NOMO-1 (cell line): ENCODE data around the gene SERPINA4.
"Not testable (repeated sequence)": the region's sequence is repeated elsewhere in the genome, so short reads cannot be mapped to it uniquely, and the experiment has no call there.

ENCODE experiments used
- DNase-seq, 2 experiments: peaks; one replicate each; lab custom pipeline; 2025; ENCODE audit not compliant: unreplicated experiment in 2 of 2; lab: John Stamatoyannopoulos, UW

SERPINA4 gene

DNA sequence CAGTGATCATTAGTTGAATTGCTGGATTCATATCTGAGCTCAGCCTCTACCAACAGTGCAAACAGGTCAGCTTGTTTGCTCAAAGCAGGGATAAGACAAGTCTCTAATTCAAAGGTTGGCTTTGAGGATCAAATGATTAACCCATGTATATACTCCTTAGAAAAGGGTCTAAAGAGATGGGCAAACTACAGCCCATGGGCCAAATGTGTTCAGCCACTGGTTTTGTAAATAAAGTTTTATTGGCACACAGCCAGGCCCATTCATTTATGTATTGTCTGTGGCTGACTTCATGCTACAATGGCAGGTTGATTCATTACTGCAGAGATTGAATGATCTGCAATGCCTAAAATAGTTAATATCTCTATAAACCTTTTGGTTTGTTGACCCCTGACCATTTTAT lies 3.1 kb downstream of the SERPINA4 start:
- no peak for DNase-seq

DNA sequence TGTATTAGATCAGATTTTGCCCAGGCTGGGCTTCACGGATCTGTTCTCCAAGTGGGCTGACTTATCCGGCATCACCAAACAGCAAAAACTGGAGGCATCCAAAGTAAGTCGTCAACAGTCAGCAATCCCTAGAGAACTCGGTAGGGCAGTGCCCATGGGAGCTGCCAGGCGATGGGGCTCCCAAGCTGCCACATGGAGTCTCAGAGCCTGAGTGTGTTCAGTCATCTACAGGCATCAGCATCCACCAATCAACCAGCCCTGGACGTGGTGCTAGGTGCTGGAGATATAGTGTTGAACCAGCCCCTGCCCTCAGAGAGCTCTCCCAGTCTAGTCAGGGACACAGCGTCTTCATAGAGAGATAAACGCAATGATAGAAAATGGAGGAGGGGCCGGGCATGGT lies 6.9 kb downstream of the SERPINA4 start:
- no peak for DNase-seq

DNA sequence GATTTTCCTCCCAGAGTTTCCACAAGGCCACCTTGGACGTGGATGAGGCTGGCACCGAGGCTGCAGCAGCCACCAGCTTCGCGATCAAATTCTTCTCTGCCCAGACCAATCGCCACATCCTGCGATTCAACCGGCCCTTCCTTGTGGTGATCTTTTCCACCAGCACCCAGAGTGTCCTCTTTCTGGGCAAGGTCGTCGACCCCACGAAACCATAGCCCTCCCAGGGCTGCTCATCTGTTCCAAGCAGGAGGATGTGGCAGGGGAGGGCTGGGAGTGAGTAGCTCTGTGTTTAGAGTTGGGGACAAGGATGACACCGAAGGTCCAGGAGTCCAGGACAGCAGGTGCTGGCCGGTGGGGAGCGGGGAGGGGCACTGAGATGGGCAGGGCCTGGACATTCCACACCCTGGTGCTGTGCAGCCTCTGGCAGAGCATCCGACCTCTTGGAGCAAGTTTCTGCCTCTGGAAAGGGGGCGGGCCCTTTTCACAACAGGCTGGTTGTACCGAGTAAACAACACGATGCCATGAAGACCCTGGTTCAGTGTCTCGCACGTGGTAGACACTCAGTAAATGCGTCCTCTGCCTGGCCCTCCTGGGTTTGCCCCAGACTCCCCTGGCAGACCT lies 8.2 kb downstream of the SERPINA4 start:
- DNase-seq: no peak

DNA sequence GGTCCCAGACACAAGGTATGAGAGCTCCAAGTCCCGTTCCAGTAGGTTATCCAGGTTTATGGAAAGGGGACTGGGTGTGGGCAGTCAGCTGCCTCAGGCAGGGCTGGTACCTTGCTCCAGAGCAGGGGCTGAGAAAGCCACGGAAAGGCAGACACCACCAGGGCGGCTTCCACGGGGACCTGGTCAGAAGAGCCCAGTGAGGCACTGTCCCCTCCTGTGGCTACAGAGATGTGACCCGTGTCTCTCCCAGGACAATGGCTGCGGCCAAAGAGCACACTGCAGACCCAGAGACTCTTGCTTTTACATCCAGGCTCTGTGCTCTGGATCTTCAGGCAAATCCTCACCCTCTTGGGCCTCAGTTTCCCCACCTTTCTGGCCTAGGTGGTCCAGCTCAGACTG lies 8.8 kb downstream of the SERPINA4 start:
- DNase-seq: no peak

DNA sequence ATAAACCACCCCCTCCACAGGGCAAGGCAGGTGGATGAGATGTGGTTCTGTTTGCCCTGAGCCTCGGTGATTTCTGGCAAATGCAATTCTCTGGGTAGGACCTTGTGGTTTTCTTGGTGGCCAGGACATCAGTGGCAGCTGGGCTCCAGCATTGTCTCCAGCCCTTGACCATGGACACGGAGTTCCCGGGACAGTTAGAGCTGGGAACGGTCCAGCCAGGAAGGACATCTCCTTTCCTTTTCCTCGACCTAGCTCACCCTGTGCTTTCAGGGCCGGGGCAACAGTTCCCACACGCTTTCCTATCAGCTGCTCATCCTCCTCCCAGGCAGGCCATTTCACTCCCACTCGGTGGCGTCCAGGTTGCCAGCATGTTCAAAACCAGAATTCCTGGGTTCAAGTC lies 9.2 kb downstream of the SERPINA4 start:
- DNase-seq: no peak

DNA sequence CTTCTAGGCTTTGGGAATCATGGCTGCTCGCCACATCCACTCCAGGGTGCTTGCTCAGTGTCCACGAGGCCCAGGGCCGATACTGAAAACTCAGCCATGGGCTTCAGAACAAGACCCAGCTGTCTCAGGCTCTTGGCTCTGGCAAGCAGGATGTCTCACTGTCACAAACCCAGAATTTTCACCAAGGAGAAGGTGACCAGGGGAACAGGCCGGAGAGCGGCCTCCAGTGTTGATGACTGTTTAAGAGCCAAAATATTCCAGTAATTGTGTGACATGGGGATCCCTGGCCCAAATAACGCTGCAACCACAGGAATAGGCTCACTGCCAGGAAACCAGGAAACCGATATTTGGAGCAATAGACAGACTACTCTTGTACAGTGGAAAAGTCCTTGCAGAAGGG lies 10.2 kb downstream of the SERPINA4 start:
- no peak for DNase-seq

DNA sequence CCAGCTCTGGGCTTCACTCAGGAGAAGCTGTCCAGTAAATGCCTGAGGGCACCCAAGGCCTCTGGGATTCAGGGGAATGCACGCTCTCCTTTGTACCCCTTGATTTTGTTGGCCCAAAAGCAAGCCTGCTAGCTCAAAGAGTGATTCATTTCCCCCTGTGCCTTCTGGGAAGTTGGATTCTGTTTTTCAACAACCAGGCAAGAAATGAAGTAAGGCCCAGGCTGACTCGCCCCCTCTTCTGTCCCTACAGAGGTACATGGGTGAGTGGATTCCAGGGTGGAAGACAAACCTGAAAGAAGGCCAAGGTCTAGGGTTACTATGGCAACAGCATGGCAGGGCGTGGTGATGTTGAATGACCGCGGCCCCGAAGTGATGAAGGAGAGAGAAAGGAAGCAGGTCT lies 10.7 kb downstream of the SERPINA4 start:
- DNase-seq: no peak

DNA sequence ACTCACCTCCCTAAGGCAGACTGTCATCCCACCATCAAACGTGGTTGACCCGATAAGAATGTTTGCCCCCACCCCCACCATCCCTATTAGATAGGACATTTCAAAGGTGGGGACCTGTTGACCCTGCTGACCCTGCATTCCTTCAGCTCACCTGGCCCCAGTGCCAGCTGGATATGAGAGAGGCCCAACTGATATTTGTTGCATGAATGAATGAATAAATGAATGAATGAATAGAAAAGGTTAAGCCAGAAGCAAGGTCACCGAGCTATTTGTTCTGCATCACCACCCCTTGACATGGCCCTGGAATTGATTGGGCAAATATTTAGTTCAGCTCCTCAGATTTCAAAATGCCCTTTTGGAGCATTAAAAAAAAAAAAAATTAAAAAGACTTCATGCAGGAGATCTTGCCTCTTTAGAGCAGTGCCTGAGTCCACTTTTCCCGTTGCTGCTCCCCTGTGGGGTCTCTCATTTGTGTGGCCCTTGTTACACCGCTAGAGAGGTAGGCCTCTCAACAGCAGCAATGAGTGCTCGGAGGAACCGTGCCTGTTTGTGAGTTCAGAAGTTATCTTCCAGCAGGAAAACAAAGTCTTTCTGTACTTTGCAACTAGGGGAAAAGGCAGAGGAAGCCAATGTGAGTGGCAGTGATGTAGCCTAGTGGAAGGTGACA lies 11.5 kb downstream of the SERPINA4 start:
- no peak for DNase-seq

DNA sequence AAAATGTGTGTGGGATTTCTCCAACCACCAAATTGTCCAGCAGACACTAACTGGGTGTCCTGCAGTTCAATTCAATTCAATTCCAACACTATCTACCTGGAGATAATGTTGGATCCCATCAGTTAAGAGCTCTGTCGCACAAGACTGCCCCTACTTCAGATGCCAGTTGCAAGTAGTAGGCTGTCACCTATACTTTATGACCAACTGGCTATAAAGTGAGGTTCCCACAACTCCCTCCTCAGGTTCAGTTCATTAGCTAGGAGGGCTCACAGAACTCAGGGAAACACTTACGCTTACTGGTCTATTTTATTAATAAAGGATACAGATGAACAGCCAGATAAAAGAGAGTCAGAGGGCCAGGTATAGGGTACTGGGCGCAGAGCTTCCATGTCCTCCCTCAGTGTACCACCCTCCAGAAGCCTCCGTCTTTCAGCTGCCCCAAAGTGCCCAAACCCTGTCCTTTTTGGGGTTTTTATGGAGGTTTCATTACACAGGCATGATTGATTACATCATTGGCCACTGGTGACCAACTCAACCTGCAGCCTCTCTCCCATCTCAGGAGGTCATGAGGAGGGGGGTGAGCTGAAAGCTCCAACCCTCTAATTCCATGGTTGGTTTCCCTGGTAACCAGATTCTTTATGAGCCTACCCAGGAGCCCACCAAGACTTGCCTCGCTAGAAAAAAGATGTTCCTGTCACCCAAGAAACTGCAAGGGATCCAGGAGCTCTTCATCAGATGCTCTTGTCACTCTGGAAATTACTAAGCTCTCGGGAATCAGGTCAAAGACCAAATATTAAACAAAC lies 12.4 kb downstream of the SERPINA4 start:
- DNase-seq: no peak

DNA sequence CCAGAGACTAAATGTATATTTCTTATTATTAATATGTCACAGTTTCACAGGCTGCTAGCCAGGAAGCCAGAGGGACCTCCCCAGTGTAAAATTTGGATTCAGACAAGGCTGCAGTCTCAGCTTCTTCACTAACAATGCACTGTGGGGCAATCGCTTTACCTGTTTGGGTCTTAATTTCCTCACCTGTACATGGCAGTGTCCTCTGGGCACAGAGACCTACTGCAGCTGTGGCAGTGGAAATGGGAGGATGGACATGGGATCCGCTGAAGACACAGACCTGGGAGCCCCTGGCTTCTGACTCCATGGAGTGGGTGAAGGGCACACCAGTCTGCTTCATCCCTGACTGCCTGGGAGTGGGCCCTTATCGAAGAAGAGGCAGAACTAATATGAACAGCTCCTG lies 13.1 kb downstream of the SERPINA4 start:
- no peak for DNase-seq

DNA sequence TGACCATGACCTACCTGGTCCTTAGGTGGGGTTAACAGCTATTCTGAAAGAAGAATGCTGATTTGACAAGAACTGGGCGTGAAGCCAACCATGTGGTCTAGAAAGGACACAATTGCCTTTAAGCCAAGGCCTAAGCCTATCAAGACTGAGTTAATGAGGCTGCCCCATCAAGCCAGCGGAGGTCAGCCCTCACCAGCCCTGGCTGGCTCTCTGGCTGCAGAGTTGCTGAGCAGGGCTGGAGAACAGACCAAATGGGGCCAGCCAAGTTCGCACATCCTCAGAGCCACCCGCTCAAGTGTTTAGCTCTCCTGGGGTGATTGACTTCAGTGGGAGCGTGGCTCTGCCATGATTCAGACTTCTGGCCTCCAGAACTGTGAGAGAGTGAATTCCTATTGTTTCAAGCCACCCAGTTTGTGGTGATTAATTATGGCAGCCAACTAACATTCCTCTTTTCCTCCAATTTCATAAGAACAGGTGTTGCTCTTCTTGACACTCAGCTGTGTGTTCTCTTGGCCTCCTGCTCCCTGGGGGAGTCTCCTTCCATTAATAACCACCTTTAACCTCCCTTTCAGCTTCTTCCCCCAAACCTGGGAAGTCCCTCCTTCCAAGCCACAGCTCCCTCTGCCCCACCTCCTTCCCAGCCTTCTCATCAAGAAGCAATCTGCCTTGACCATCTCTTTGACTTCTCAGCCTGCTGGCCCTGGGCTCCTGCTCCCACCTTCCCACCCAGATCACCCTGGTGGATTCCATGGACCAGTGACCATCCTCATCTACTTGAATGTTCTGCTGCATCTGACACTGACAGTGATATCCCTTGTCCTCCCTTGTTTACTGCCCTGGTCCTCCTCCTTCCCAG lies 14.7 kb downstream of the SERPINA4 start:
- no peak for DNase-seq

DNA sequence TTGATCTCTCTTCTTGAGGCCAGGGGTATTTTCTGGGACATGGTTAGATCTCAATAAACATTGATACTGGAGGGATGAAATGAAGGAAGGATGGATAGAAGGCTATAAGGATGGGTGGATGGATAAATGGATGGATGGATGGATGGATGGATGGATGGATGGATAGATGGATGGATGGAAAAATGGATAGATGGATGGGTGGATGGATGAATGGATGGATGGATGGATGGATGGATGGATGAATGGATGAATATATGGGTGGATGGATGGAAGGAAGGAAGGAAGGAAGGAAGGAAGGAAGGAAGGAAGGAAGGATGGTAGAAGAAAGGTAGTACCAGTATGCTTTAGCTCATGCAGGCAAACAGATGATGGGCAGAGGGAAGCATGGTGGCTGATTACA lies 16.2 kb downstream of the SERPINA4 start:
- DNase-seq: not testable (repeated sequence)

DNA sequence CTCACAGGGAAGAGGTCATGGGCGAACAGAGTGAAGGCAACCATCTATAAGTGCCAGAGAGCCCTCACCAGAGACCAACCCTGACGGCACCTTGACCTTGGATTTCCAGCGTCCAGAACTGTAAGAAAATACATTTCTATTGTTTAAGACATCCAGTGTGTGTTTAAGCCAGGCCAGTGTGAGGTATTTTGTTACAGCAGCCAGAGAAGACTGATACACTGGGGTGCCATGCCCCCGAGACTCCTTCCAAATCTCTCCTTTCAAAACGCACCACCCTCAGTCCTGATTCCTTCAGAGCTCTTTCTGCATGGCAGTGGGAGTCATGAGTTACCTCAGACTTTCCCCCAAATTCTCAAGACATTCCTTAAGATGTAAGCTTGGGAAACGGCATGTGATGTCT lies 17.5 kb downstream of the SERPINA4 start:
- DNase-seq: no peak

DNA sequence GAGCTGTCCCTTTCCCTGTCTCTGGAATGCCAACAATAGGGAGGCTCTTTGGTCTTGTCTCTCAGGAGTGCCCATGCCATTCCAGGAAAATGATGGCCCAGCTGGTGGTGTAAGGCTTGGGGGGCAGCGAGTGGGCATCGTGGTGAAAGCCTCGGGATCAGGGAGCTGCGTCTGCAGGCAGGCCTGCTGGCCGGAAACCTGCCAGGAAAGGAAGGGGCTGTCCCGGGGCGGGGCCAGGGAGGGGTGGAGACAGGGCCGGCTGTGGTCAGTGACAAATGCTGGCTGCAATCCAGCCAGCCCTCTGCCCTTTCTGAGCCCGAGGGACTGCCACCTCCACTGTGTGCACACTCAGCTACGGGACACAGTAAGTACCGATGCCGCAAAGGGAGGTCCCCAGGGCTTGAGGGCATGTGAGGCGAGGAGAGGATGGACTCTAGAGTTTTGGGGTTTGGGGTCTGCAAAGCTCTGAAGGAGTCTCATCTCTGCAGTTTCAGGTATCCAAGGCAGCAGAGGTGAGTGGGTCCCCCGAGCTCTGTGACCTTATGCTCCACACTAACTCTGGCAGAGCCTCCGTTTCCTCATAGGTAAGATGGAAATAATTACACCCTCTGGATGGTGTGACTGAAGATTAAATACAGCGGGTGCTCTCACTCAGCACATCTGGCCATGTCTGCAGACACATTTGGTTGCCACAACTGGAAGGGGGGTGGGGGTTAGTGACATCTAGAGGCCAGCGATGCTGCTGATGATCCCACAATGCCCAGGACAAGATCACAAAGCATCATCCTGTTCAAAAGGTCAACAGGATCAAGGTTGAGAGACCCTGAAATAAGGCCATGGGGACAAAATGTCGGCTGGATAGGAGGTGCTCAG lies 20.1 kb downstream of the SERPINA4 start, which contains the start of gene SERPINA5:
SERPINA5 (plus strand) TSS at position 300 of the 873 bp plus-strand sequence. CDS start 5,937 bp downstream, outside the sequence.
- no peak for DNase-seq

DNA sequence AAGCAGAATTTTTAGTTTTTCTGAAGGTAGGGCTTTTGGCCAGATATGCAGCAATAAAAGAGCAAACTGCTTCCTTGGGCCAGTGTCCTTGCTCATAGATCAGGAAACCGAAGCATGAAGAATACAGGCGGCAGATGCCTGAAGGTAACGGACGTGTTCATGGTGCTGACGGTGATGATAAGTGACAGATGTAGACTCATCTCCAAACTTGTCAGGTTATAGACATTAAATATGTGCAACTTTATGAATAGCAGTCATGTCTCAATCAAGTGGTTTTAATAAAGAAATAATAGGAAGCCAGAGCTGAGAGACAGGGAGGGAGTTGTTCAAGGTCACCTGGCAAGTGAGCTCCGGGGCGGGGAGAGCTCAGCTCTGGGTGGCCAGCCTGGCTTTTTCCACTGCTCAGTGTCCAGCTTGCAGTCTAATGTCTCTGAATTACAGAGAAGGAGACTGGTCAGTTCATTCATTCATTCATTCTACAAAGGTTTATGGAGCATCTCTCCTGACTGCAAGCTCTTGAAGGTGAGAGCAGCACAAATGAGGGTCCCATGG lies 21.0 kb downstream of the SERPINA4 start:
- no peak for DNase-seq

DNA sequence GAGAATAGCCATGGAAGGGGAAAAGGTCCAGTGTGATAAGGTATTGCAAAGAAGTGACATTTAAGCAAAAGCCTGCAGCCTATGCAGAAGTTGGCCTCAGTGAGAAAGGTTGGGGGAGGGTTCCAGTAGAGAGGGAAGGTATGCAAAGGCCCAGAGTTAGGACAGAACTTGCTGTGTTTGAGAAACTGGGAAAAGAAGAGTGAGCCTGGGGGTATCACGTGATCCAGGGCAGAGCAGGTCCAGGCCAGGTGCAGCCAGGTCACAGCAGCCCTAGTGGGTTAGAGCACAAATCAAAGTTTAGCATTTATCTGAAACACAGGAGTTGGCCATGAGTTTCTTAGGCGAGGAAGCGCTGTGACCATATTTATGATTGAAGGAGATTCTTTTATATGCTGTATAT lies 21.6 kb downstream of the SERPINA4 start:
- no peak for DNase-seq

DNA sequence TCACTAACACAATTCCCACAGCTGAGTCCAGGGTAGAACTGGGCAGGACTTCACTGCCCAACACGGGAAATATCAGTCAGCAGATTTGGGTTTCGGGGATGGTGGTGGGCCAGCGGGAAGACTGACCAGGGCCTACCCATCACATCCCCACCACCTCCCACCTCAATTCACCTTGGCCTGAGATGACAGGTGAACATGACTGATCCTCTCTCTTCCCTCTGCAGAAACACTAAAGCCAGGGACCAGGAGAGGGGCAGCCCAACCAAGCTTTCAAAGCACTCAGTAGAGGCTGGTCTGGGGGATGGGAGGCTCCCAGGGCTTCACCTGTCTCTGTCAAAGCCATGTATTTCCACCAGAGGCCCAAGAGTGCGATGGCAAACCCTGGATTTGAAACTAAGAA lies 22.3 kb downstream of the SERPINA4 start:
- DNase-seq: no peak

DNA sequence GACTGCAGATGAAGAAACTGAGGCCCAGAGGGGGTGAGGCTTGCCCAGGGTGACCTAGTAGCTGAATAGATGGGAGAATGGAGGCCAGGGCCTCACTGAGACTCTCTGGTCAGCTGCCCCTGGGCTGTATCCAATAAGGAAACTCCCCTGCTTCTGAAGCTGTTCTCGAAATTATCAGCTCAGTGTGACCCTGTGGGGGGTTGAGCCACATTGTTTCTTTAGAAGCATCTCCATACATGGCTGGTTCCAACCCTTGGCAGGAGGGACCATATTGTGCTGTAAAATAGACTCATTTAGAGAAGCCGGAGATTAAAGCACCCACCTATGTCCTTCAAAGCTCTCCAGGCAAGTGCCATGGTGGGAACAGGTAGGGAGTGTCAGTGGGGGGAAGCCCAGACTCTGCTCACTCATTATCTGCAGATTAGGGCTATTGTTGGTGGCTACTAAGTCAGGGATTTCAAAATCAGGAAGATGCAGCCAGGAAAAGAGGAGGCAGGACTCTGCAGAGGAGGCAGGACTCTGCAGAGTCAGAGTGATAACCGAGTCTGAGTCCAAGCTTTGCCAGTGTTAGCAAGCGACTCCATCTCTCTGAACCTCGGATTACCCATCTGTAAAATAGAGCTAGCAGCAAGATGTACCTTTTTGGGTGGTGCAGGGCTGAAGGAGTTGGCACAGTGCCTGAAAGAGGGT lies 23.5 kb downstream of the SERPINA4 start:
- no peak for DNase-seq

DNA sequence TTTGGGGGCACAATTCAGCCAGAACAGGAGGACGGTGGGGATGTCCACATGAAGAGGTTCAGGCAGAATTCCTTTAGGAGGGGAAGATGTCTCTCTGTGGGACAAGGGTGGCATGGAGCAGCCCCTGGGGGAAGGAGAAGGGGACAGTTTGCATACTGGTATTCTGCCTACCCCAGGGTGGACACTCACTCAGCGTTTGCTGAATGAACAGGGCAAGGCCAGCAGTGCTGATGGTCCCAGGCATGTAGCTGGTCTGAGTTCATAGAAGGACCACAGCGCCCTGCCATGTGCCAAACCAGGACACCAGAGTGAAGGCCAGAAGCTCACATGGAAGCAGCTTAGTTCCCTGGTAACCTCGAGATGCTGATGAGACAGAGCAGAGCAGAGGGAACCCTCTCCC lies 25.4 kb downstream of the SERPINA4 start:
- DNase-seq: no peak
